ENCODE results near the gene SPAG16. TPM values are rescaled to one million over a fixed set of nuclear protein-coding genes. Genes with fewer than 3 reads are reported as not detected.

Gene SPAG16
- total RNA-seq, 1 donor, result 35.2 TPM

GRCh38 chr2:214410918-214411554, 1126.8 kb downstream of the SPAG16 start, which contains the start of gene VWC2L:
Gene VWC2L (plus strand): TSS chr2:214411054. CDS start chr2:214414194, 3,140 bp downstream.
- DNase-seq (ENCODE audit: low read depth), result peak; percentile 64
- no peak for TF ChIP-seq CTCF (IDR thresholded peaks at IDR 0.05; ENCODE audit: insufficient read depth, low read length)
- H3K4me3 ChIP-seq (ENCODE audit: low read depth, low read length), result no peak within 1 kb of the TSS

DNA sequence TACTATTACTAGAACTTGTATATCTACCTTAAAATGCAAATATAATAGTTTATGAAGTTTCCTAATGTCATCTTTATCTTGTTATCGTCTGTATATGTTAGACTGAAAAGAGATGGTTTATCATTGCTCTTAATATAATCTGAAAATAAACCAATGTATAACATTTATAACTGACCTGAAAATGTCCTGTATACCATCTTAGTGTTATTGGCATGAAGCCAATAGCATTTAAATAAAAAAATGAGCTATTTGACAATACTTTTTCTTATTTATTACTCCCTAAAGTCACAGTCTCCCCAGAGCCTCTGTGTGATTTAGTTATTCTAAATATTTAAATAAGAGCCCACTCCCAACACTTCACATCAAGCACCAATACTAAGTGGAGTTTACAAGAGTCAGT, 1128.4 kb downstream of the SPAG16 start:
- H3K4me3 ChIP-seq (ENCODE audit: low read depth, low read length), result no peak overlapping the region
- TF ChIP-seq CTCF (IDR thresholded peaks at IDR 0.05; ENCODE audit: insufficient read depth, low read length), result no peak
- DNase-seq (ENCODE audit: low read depth), result no peak

GRCh38 chr2:214436470-214436869, 1152.2 kb downstream of the SPAG16 start:
- TF ChIP-seq CTCF (IDR thresholded peaks at IDR 0.05; ENCODE audit: insufficient read depth, low read length), result no peak
- DNase-seq (ENCODE audit: low read depth), result no peak
- H3K4me3 ChIP-seq (ENCODE audit: low read depth, low read length), result no peak overlapping the region

DNA sequence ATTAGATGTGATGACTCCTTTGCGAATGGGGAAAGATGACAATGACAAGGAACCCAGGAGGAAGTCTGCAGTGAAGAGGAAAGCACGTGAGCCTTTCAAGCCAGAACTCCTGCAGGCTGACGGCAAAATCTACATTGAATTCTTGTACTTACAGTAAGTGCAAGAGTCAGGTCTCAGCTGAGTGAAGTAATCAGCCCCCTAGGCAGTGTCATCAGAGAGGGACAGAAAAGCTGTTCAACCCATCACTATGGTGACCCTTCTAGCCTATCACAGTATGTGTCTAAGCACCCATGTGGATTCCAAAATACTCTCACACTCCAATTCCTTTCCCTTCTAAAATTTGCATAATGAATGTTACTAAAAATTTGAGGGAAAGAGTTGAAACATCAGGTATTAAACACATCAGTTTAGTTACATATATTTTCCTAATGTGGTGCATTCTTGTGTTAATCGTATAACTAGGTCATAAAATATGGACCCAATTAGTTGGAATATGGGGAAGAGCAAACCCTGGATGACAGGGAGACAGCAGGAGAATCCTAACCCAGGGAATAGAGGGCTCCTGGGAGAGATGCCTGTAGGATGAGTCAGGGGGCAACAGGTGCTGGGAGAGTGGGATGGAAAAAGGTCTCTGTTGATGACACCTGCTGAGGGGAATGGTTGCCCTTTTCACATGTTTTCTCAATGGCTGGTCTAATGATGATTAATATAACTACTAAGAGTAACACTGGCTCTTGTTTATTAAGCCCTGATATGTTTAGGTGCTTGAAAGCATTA, 1166.0 kb downstream of the SPAG16 start:
- H3K4me3 ChIP-seq (ENCODE audit: low read depth, low read length), result no peak overlapping the region
- no peak for DNase-seq (ENCODE audit: low read depth)
- TF ChIP-seq CTCF (IDR thresholded peaks at IDR 0.05; ENCODE audit: insufficient read depth, low read length), result no peak

DNA sequence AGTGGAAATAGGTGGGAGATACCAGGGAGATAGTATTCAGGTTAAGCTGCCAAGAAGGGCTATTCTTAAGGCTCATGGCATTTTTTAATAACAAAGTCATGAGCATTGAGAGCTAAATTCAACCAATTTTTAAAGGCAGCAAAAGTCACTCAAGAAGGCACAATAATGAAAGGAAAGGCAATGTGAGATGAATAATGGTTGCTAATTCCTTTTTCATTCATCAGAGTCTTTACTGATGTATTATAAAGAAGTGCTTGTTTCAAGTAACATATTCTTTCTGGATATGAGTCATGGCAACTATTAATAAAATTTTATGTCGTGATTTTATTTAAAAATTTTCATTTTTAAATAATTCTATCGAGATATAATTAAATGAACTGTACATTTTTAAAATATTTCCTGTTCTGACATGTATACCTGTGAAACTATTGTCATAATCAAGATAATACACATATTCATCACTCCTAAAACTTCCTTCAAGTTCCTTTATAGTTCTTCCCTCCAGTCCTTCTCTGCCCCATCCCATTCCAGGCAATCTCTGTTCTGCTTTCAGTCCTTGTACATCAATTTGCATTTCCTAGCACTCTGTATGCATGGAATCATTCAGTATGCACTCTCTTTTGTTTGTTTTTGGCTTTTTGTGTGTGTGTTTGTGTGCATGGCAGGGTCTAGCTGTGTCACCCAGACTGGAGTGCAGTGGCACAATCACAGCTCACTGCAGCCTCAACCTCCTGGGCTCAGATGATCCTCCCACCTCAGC, 1167.4 kb downstream of the SPAG16 start:
- no peak overlapping the region for H3K4me3 ChIP-seq (ENCODE audit: low read depth, low read length)
- no peak for DNase-seq (ENCODE audit: low read depth)
- no peak for TF ChIP-seq CTCF (IDR thresholded peaks at IDR 0.05; ENCODE audit: insufficient read depth, low read length)

Small RNA genes lying within 50 kb of the gene (small RNA-seq; reads per million reads assigned to genes)
- not detected for gene MIR4438

Other genes starting within 250 kb of the SPAG16 start
- gene IKZF2, start 132.9 kb upstream of the SPAG16 start, total RNA-seq (ENCODE audit: low replicate concordance), result 11.3 and 13.6 TPM in 2 replicates